AG04449 (cell line): Measurements from ENCODE around the gene SIAH1.
"Not testable (repeated sequence)": the region's sequence is repeated elsewhere in the genome, so short reads cannot be mapped to it uniquely, and the experiment has no call there.

ENCODE experiments used
- CTCF ChIA-PET: fragments of 350-600 bp; formaldehyde crosslinking; extraction: SDS; loops from one replicate; lab custom pipeline; 2021; ENCODE audit warnings: antibody characterized with exemption; lab: Yijun Ruan, JAX
- POLR2A ChIA-PET: fragments of 400-600, 350-600 bp; formaldehyde crosslinking; extraction: SDS; loops from one replicate; lab custom pipeline; 2020; ENCODE audit warnings: antibody characterized with exemption, inconsistent platforms; lab: Yijun Ruan, JAX
- DNase-seq: peaks from one replicate; pipeline ENCODE4 v3.0.0-alpha.2; 2010; ENCODE audit warnings: low read depth, low spot score
- H3K4me3 ChIP-seq: 2 replicates; pipeline ENCODE4 v1.5.1; 2011; ENCODE audit warnings: low read depth, mild to moderate bottlenecking, control low read depth, low read length
- TF ChIP-seq, protein P1 (sequence below): IDR thresholded peaks from one replicate; pipeline ENCODE4 v1.5.1; 2011; ENCODE audit warnings: mild to moderate bottlenecking, moderate library complexity, low read length, control low read depth, inconsistent platforms; ENCODE audit not compliant: insufficient read depth; ENCODE audit errors: missing control alignments

SIAH1 gene

DNA sequence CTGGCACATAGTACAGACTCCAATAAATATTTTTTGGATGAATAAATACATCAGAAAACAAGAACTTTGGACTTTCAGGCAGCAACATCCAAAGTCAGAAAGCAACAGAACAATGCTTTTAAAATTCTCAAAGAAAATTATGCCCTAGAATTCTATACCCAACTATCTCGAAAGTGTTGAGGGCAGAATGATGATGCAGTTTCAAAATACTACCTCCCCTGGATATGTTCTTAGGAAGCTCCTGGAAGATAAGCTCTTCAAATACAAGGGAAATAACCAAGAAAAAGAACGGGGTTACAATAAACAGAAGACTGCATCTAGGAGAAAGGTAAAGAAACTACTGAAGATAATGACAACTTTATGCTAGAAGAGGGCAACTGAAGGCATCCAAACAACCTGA is 11.0 kb downstream of the SIAH1 start:
- no peak for DNase-seq
- ChIA-PET CTCF (interaction anchor here (0.7 kb wide), 1 partner anchor 1332 kb away, joined by 3 read pairs; no protein-coding TSS in a partner anchor), POLR2A (no interaction called here)
- TF ChIP-seq, protein P1, sequence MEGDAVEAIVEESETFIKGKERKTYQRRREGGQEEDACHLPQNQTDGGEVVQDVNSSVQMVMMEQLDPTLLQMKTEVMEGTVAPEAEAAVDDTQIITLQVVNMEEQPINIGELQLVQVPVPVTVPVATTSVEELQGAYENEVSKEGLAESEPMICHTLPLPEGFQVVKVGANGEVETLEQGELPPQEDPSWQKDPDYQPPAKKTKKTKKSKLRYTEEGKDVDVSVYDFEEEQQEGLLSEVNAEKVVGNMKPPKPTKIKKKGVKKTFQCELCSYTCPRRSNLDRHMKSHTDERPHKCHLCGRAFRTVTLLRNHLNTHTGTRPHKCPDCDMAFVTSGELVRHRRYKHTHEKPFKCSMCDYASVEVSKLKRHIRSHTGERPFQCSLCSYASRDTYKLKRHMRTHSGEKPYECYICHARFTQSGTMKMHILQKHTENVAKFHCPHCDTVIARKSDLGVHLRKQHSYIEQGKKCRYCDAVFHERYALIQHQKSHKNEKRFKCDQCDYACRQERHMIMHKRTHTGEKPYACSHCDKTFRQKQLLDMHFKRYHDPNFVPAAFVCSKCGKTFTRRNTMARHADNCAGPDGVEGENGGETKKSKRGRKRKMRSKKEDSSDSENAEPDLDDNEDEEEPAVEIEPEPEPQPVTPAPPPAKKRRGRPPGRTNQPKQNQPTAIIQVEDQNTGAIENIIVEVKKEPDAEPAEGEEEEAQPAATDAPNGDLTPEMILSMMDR, result no peak
- no peak overlapping the region for H3K4me3 ChIP-seq

GRCh38 chr16:48373258-48374029 is 11.8 kb downstream of the SIAH1 start:
- POLR2A ChIA-PET, result no interaction called here
- CTCF ChIA-PET, result interaction anchor here (1.4 to 2.8 kb wide), 2 partner anchors 19 to 250 kb away, joined by 4 to 11 read pairs; no protein-coding TSS in a partner anchor

GRCh38 chr16:48372744-48373143 is 12.5 kb downstream of the SIAH1 start:
- CTCF ChIA-PET, result interaction anchor here (1.4 to 2.8 kb wide), 2 partner anchors 18 to 251 kb away, joined by 4 to 11 read pairs; no protein-coding TSS in a partner anchor
- H3K4me3 ChIP-seq, result no peak overlapping the region
- TF ChIP-seq, protein P1, result no peak
- no peak for DNase-seq
- POLR2A ChIA-PET, result no interaction called here

More at GRCh38 chr16:48373258-48374029, 11.8 kb downstream of the SIAH1 start:
- H3K4me3 ChIP-seq, result no peak overlapping the region
- no peak for DNase-seq
- TF ChIP-seq, protein P1, result no peak

GRCh38 chr16:48371393-48371780 is 13.8 kb downstream of the SIAH1 start:
- no peak for DNase-seq
- TF ChIP-seq, protein P1, result no peak
- ChIA-PET CTCF (interaction anchor here (0.6 to 2.8 kb wide), 3 partner anchors 22 to 258 kb away, joined by 3 to 14 read pairs (median 11); no protein-coding TSS in a partner anchor), POLR2A (interaction anchor here (0.6 kb wide), 1 partner anchor 14 kb away, joined by 3 read pairs; the partner anchor contains the start of gene SIAH1)
- no peak overlapping the region for H3K4me3 ChIP-seq

GRCh38 chr16:48370668-48371392 is 14.4 kb downstream of the SIAH1 start:
- DNase-seq, POLR2A ChIA-PET, H3K4me3 ChIP-seq: not testable (repeated sequence)
- CTCF ChIA-PET, result interaction anchor here (0.6 to 2.8 kb wide), 3 partner anchors 22 to 258 kb away, joined by 3 to 14 read pairs (median 5); no protein-coding TSS in a partner anchor

DNA sequence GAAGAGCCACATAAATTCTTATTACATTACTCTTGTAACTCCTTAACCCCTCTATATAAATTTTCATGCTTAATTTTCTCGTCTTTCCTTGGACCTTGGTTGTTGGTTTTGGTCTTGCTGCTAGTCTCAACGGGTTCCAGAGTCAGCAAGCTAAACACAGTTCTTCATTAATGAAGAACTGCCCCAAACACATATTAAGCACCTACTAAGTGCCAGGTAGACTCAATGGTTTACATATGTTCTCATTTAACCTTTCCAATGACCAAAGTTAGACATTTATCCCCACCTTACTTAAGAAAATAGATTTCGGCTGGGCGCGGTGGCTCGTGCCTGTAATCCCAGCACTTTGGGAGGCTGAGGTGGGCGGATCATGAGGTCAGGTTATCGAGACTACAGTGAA is 15.0 kb downstream of the SIAH1 start:
- DNase-seq, result no peak
- POLR2A ChIA-PET, result no interaction called here
- TF ChIP-seq, protein P1, result no peak
- no peak overlapping the region for H3K4me3 ChIP-seq
- CTCF ChIA-PET, result interaction anchor here (0.6 to 2.8 kb wide), 3 partner anchors 15 to 259 kb away, joined by 3 to 14 read pairs (median 5); partner anchors contain the start of gene SIAH1
